Sciatic nerve (tissue), 2 donors: ENCODE measurements around the gene FAM241A. TPM values are rescaled to one million over a fixed set of nuclear protein-coding genes. Genes with fewer than 3 reads are reported as not detected.

Source experiments
- ATAC-seq: fragments of 200-7000 bp; cut with Tn5 transposase; one replicate; pipeline ENCODE4 v1.9.1; 2020; ENCODE audit warnings: mild to moderate bottlenecking, moderate library complexity
- DNase-seq: peaks from one replicate; pipeline ENCODE4 v3.0.0-alpha.2; 2020; ENCODE audit warnings: low spot score
- intact Hi-C: fragments of 100-400 bp; cut with DNase I; formaldehyde crosslinking; loops from one replicate; pipeline ENCODE4 v1.14.2; 2022
- total RNA-seq: library from RNA; stranded (reverse); fragmentation: NEBNext Ultra II Directional; extraction: Animal tissue kit (Norgen Biotek cat#: 25700); gene quantifications from one replicate; pipeline ENCODE4 v1.2.1, GENCODE V29; 2021
- donor health status: DM: no; HTN: no; CAD: no.
- donor health status: DM: no; HTN: no; CAD: no.

The FAM241A gene
- total RNA-seq, 1 donor from 2014 or later = 7.1 TPM

DNA sequence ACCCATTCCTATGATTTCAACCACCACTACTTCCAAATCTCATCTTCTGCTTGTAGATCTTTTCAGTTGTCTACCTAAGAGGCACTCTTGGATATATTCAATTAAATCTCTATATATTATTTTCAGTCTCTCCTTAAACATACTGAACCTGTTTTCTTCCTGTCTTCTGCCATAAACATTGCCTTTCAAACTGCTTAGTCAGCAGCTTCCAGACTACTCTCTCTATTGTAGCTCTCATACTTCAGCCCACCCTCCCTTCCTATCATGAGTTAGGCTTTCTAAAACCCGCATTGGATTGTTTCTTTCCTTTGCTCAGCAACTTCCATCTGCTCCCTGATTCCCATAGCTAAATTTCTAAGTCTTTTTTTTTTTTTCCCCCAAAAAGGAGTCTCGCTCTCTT lies 90.8 kb downstream of the FAM241A start:
- no peak for ATAC-seq
- no peak for DNase-seq
- intact Hi-C loops = loop anchor here (10.0 kb wide), 1 partner anchor 131 kb away; no protein-coding TSS in a partner anchor

DNA sequence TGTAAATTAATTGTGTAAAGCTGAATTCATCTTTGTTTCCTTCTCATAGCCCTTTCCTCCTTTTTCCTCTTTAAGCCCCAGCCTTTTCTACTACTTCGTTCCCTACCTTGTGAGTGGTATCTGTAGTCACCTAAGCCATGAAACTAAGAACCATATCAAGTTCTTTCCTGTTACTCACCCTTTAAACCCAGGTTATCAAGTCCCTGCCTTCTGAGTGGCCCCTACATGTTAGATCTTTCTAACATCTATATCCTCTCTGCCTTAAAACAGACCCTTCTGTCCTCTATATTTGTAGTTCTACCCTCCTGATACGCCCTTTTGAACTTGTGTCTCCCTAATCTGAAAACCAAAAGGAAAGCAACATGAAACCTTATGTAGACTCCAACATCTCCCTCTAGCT lies 93.6 kb downstream of the FAM241A start:
- intact Hi-C loops = loop anchor here (10.0 kb wide), 1 partner anchor 134 kb away; no protein-coding TSS in a partner anchor
- DNase-seq (no peak), ATAC-seq (no peak)

Other genes starting within 250 kb of the FAM241A start
- 17.4 TPM for gene AP1AR, start 86.3 kb downstream of the FAM241A start, total RNA-seq
- 6.0 TPM for gene TIFA, start 140.4 kb downstream of the FAM241A start, total RNA-seq
- gene ALPK1, start 151.9 kb downstream of the FAM241A start, total RNA-seq = 42.6 TPM